Astrocyte of the cerebellum (primary cell): ENCODE measurements around the gene RPP14.
"Not testable (repeated sequence)": the region's sequence is repeated elsewhere in the genome, so short reads cannot be mapped to it uniquely, and the experiment has no call there.

Experiments used
- DNase-seq: peaks from one replicate; pipeline ENCODE4 v3.0.0-alpha.2; 2011; ENCODE audit warnings: low read depth
- H3K4me3 ChIP-seq: 2 replicates; pipeline ENCODE4 v1.5.1; 2011; ENCODE audit warnings: mild to moderate bottlenecking, low read depth, low read length, moderate library complexity
- CTCF ChIP-seq: IDR thresholded peaks from 2 replicates; pipeline ENCODE4 v1.5.1; 2012; ENCODE audit warnings: low read length, low read depth, moderate library complexity, mild to moderate bottlenecking; ENCODE audit errors: missing control alignments
- in situ Hi-C: cut with HindIII; loops from 2 replicates; pipeline ENCODE4 v1.10.0; 2017; ENCODE audit warnings: low sequenced_read_pairs

Gene RPP14

GRCh38 chr3:58334506-58334884, 28.4 kb downstream of the RPP14 start:
- H3K4me3 ChIP-seq, result peak overlapping the region; percentile 76
- TF ChIP-seq CTCF, result no peak
- DNase-seq, result no peak
- in situ Hi-C loops, result no loop called here

GRCh38 chr3:58335652-58335947, 29.6 kb downstream of the RPP14 start:
- H3K4me3 ChIP-seq, result no peak overlapping the region
- TF ChIP-seq CTCF, result no peak
- in situ Hi-C loops, result loop anchor here (5.0 kb wide), 1 partner anchor 42 kb away; no protein-coding TSS in a partner anchor
- DNase-seq, result no peak

- in situ Hi-C loops, result loop anchor here (5.0 kb wide), 1 partner anchor 41 kb away; no protein-coding TSS in a partner anchor
- H3K4me3 ChIP-seq, result no peak overlapping the region
- no peak for TF ChIP-seq CTCF
- DNase-seq, result peak; percentile 42
Observed at GRCh38 chr3:58336135-58336882, 30.3 kb downstream of the RPP14 start.

- in situ Hi-C loops, result loop anchor here (5.0 kb wide), 1 partner anchor 40 kb away; no protein-coding TSS in a partner anchor
- no peak for DNase-seq
- H3K4me3 ChIP-seq, result no peak overlapping the region
- TF ChIP-seq CTCF, result no peak
Observed at GRCh38 chr3:58337190-58337589, 31.1 kb downstream of the RPP14 start.

GRCh38 chr3:58339146-58339545, 33.1 kb downstream of the RPP14 start:
- not testable (repeated sequence) for DNase-seq, H3K4me3 ChIP-seq
- in situ Hi-C loops, result loop anchor here (5.0 kb wide), 1 partner anchor 38 kb away; no protein-coding TSS in a partner anchor

GRCh38 chr3:58340594-58341244, 34.7 kb downstream of the RPP14 start:
- no peak for DNase-seq
- TF ChIP-seq CTCF, result no peak
- no peak overlapping the region for H3K4me3 ChIP-seq
- in situ Hi-C loops, result no loop called here

- no peak overlapping the region for H3K4me3 ChIP-seq
- no peak for DNase-seq
- TF ChIP-seq CTCF, result no peak
- in situ Hi-C loops, result no loop called here
Observed at GRCh38 chr3:58341376-58341775, 35.3 kb downstream of the RPP14 start.
